Natural killer cell (primary cell): ENCODE results near the gene LTBP4. TPM values are rescaled to one million over a fixed set of nuclear protein-coding genes. Genes with fewer than 3 reads are reported as not detected.

Experiments
- ATAC-seq, 3 donors: fragments of 150-1000 bp in 2 of 3; fragments of 200-7000 bp in 1 of 3; cut with Tn5 transposase; 1 replicate in 1 of 3; 2 replicates in 2 of 3; pipeline ENCODE4 v1.10.0; 2021; ENCODE audit warnings: mild to moderate bottlenecking in 2 of 3, moderate library complexity in 2 of 3
- DNase-seq, 2 donors: peaks; one replicate each; pipeline versions ENCODE4 v3.0.0 to v3.0.0-alpha.2; 2013 to 2021; ENCODE audit warnings: mixed read lengths in 1 of 2
- H3K27ac ChIP-seq: one replicate; pipeline ENCODE4 v1.5.1; 2013; ENCODE audit warnings: mild to moderate bottlenecking, low read length
- H3K27me3 ChIP-seq: one replicate; pipeline ENCODE4 v1.6.1; 2013; ENCODE audit warnings: low read length; ENCODE audit not compliant: control insufficient read depth, insufficient read depth
- H3K36me3 ChIP-seq: one replicate; pipeline ENCODE4 v1.6.1; 2013; ENCODE audit warnings: low read length; ENCODE audit not compliant: control insufficient read depth, insufficient read depth
- H3K4me1 ChIP-seq: one replicate; pipeline ENCODE4 v1.6.1; 2013; ENCODE audit warnings: low read length; ENCODE audit not compliant: control insufficient read depth, insufficient read depth
- H3K4me3 ChIP-seq: one replicate; pipeline ENCODE4 v1.5.1; 2013; ENCODE audit warnings: low read length
- H3K9me3 ChIP-seq: one replicate; pipeline ENCODE4 v1.6.1; 2013; ENCODE audit warnings: low read length; ENCODE audit not compliant: control insufficient read depth, insufficient read depth
- H3K27ac Mint-ChIP-seq, 2 donors: one replicate each; pipeline ENCODE4 v1.8.0; 2022; ENCODE audit warnings: mild to moderate bottlenecking in 2 of 2, mixed read lengths in 2 of 2, moderate library complexity in 1 of 2
- H3K27me3 Mint-ChIP-seq, 2 donors: one replicate each; pipeline ENCODE4 v1.8.0; 2022; ENCODE audit warnings: low read depth in 2 of 2, mixed read lengths in 2 of 2
- H3K36me3 Mint-ChIP-seq: one replicate; pipeline ENCODE4 v1.8.0; 2022; ENCODE audit warnings: mixed read lengths
- H3K4me1 Mint-ChIP-seq, 2 donors: one replicate each; pipeline ENCODE4 v1.8.0; 2022; ENCODE audit warnings: mixed read lengths in 2 of 2
- H3K4me3 Mint-ChIP-seq: one replicate; pipeline ENCODE4 v1.8.0; 2022; ENCODE audit warnings: mild to moderate bottlenecking, moderate library complexity, mixed read lengths
- H3K9me3 Mint-ChIP-seq, 2 donors: one replicate each; pipeline ENCODE4 v1.8.0; 2022; ENCODE audit warnings: mixed read lengths in 2 of 2
- CTCF ChIP-seq: fragments of 200-600 bp; IDR thresholded peaks from one replicate; pipeline ENCODE4 v1.8.0; 2022; ENCODE audit warnings: antibody characterized with exemption
- WGBS: methylation state at CpG from one replicate; pipeline ENCODE4 v1.1.7; 2013; ENCODE audit warnings: missing lambda C conversion rate; ENCODE audit not compliant: insufficient coverage; 5-methylcytosine and 5-hydroxymethylcytosine counted together
- intact Hi-C: fragments of 100-400 bp; cut with micrococcal nuclease; formaldehyde crosslinking; loops from one replicate; pipeline ENCODE4 v1.14.2; 2022
- total RNA-seq, 4 donors: library from RNA; stranded (reverse); fragments of 120-200 nt in 1 of 4; gene quantifications; one replicate each; pipeline versions ENCODE4 v1.2.3 to v1.2.4, GENCODE V29; 2013 to 2022

LTBP4 gene
- total RNA-seq, 3 donors from 2014 or later (not counting 1 experiment from before 2014, with no cell fraction given) = 153 to 182 (median 157) TPM

GRCh38 chr19:40662925-40663694 is 61.9 kb downstream of the LTBP4 start:
- DNase-seq (peak; percentile 95 to 96), ATAC-seq (peak; percentile 83 to 96 (median 89))
- peak overlapping the region; percentile 55 for H3K4me3 ChIP-seq
- H3K27me3 ChIP-seq = no peaks in the 10 kb centered on the region
- TF ChIP-seq CTCF = peak; percentile 42
- Mint-ChIP-seq H3K27me3 (no peaks in the 10 kb centered on the region), H3K27ac (peak overlapping the region; percentile 60 to 83), H3K36me3 (no peaks in the 10 kb centered on the region), H3K4me3 (peak overlapping the region; percentile 85), H3K4me1 (peaks cover 0 to 17% of the 10 kb centered on the region in 2 donors), H3K9me3 (no peaks in the 10 kb centered on the region)
- WGBS = under 1% methylated on average over 60 of the region's 60 CpGs
- intact Hi-C loops = loop anchor here (1.0 to 10.0 kb wide), 5 partner anchors 88 to 646 kb away; partner anchors contain the start of genes ACTMAP and SNRPA
- peak overlapping the region; percentile 52 for H3K27ac ChIP-seq
- H3K4me1 ChIP-seq = peaks cover 15% of the 10 kb centered on the region
- no peaks in the 10 kb centered on the region for H3K36me3 ChIP-seq
- no peaks in the 10 kb centered on the region for H3K9me3 ChIP-seq

- Mint-ChIP-seq H3K4me1 (peaks cover 0 to 17% of the 10 kb centered on the region in 2 donors), H3K27ac (peak overlapping the region; percentile 60 to 83), H3K4me3 (peak overlapping the region; percentile 85), H3K27me3 (no peaks in the 10 kb centered on the region), H3K36me3 (no peaks in the 10 kb centered on the region), H3K9me3 (no peaks in the 10 kb centered on the region)
- H3K9me3 ChIP-seq = peaks cover under 1% of the 10 kb centered on the region
- no peaks in the 10 kb centered on the region for H3K27me3 ChIP-seq
- peak overlapping the region; percentile 52 for H3K27ac ChIP-seq
- H3K4me3 ChIP-seq = peak overlapping the region; percentile 55
- no peak for TF ChIP-seq CTCF
- H3K36me3 ChIP-seq = peaks cover 4% of the 10 kb centered on the region
- DNase-seq = peak; percentile 24 to 47
- ATAC-seq = peak in 1 of 3 donors; percentile 33
- peaks cover 15% of the 10 kb centered on the region for H3K4me1 ChIP-seq
- WGBS = 50% methylated on average over 22 of the region's 24 CpGs
- intact Hi-C loops = loop anchor here (1.0 to 10.0 kb wide), 4 partner anchors 87 to 645 kb away; partner anchors contain the start of genes ACTMAP and SNRPA
Observed at GRCh38 chr19:40663695-40664692, 62.8 kb downstream of the LTBP4 start.

- H3K27me3 ChIP-seq = no peaks in the 10 kb centered on the region
- H3K36me3 ChIP-seq = peaks cover 12% of the 10 kb centered on the region
- no peaks in the 10 kb centered on the region for H3K9me3 Mint-ChIP-seq
- peak overlapping the region in 1 of 2 donors; percentile 42 for H3K27ac Mint-ChIP-seq
- peaks cover 0 to 17% of the 10 kb centered on the region in 2 donors for H3K4me1 Mint-ChIP-seq
- H3K4me3 Mint-ChIP-seq = no peak overlapping the region
- no peak for DNase-seq
- ATAC-seq = no peak
- no peak overlapping the region for H3K4me3 ChIP-seq
- no peaks in the 10 kb centered on the region for H3K27me3 Mint-ChIP-seq
- H3K4me1 ChIP-seq = peaks cover 15% of the 10 kb centered on the region
- H3K9me3 ChIP-seq = peaks cover 6% of the 10 kb centered on the region
- H3K36me3 Mint-ChIP-seq = no peaks in the 10 kb centered on the region
- H3K27ac ChIP-seq = no peak overlapping the region
- TF ChIP-seq CTCF = no peak
- intact Hi-C loops = loop anchor here (10.0 kb wide), 1 partner anchor 308 kb away; no protein-coding TSS in a partner anchor
- 91% methylated on average over 8 of the region's 14 CpGs for WGBS
Observed at GRCh38 chr19:40666803-40667438, 65.8 kb downstream of the LTBP4 start.
